Suprapubic skin (tissue), 4 donors: ENCODE data around the gene CD6.

Source experiments
- CTCF ChIP-seq, 2 donors: fragments of 200-600 bp in 1 of 2; fragments of 450-650 bp in 1 of 2; sonication (generic) in 1 of 2; IDR thresholded peaks; one replicate each; pipeline ENCODE4 v1.5.1; 2016 to 2019; ENCODE audit warnings: antibody characterized with exemption in 2 of 2, mild to moderate bottlenecking in 1 of 2, moderate library complexity in 1 of 2
- EP300 ChIP-seq: sonication (generic); formaldehyde crosslinking; IDR thresholded peaks from one replicate; pipeline ENCODE4 v1.6.1; 2017; ENCODE audit warnings: antibody characterized with exemption
- POLR2A ChIP-seq, 2 donors: fragments of 450-650 bp; IDR thresholded peaks; one replicate each; pipeline ENCODE4 v1.6.1; 2017; ENCODE audit warnings: antibody characterized with exemption in 2 of 2, mild to moderate bottlenecking in 2 of 2, moderate library complexity in 2 of 2
- POLR2AphosphoS5 ChIP-seq, 3 donors: sonication (generic); formaldehyde crosslinking; IDR thresholded peaks; one replicate each; pipeline ENCODE4 v1.6.1; 2017; ENCODE audit warnings: antibody characterized with exemption in 3 of 3

GRCh38 chr11:61058583-61059259 is 87.2 kb downstream of the CD6 start:
- TF ChIP-seq EP300: no peak
- no peak for TF ChIP-seq CTCF (IDR thresholded peaks at IDR 0.05)
- TF ChIP-seq POLR2A (IDR thresholded peaks at IDR 0.05): no peak
- no peak for TF ChIP-seq POLR2AphosphoS5 (IDR thresholded peaks at IDR 0.05)
